Measurements from ENCODE around the gene C18orf63. TPM values are rescaled to one million over a fixed set of nuclear protein-coding genes. Genes with fewer than 3 reads are reported as not detected.
"Not testable (repeated sequence)": the region's sequence is repeated elsewhere in the genome, so short reads cannot be mapped to it uniquely, and the experiment has no call there.

The C18orf63 gene
- total RNA-seq, 2 donors from 2014 or later: not detected

DNA sequence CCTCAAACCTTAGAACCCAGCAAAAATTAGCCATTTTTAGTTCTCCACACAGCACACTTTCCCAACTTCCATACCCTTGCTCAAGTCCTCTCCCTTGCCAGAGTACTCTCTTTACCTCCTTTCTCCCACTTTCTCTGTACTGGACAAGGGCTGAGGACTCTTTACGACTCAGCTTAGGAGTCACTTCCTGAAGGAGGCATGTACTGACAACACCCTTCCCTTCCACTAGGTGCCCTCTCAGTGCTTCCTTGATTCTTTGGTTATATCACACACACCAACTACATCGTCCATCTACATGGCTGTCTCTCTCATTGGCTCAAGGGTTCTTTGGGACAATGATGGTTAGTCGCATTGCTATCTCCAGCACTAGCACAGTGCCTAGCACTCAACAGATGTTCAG is 5.2 kb upstream of the C18orf63 start:
- Histone ChIP-seq H3K27ac (no peak overlapping the region), H3K36me3 (no peaks in the 10 kb centered on the region), H3K4me3 (no peak overlapping the region), H3K9me3 (no peaks in the 10 kb centered on the region), H3K27me3 (replicated peaks; ENCODE audit: insufficient read depth) (no peaks in the 10 kb centered on the region), H3K4me1 (ENCODE audit: control insufficient read depth in 1 of 2, low read depth in 2 of 2) (no peaks in the 10 kb centered on the region)
- TF ChIP-seq, protein P1, sequence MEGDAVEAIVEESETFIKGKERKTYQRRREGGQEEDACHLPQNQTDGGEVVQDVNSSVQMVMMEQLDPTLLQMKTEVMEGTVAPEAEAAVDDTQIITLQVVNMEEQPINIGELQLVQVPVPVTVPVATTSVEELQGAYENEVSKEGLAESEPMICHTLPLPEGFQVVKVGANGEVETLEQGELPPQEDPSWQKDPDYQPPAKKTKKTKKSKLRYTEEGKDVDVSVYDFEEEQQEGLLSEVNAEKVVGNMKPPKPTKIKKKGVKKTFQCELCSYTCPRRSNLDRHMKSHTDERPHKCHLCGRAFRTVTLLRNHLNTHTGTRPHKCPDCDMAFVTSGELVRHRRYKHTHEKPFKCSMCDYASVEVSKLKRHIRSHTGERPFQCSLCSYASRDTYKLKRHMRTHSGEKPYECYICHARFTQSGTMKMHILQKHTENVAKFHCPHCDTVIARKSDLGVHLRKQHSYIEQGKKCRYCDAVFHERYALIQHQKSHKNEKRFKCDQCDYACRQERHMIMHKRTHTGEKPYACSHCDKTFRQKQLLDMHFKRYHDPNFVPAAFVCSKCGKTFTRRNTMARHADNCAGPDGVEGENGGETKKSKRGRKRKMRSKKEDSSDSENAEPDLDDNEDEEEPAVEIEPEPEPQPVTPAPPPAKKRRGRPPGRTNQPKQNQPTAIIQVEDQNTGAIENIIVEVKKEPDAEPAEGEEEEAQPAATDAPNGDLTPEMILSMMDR (IDR thresholded peaks at IDR 0.05): peak; percentile 31
- DNase-seq (ENCODE audit: low spot score): no peak
- ATAC-seq (ENCODE audit: insufficient number of reproducible peaks, low FRiP score, low read depth): peak; percentile 36

DNA sequence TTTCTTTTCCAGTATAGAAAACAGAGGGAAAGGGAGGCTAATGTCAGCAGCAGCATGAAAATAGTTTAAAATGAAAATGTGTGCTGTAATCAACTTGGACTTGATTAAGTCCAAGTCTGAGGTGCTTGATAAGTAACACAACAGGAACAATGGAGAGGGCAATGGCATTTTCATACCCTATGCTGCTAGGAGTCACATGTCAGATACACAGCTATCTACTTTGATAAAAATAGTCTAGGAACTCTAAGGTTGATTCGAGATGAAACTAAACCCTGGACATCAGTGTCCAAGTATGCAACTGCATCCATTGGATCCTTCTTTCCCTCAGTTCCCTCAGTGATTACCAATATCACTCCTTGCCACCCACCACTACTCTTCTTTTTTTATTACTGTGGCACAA is 4.6 kb upstream of the C18orf63 start:
- TF ChIP-seq, protein P1 (IDR thresholded peaks at IDR 0.05): no peak
- H3K27me3 ChIP-seq (replicated peaks; ENCODE audit: insufficient read depth): no peaks in the 10 kb centered on the region
- no peaks in the 10 kb centered on the region for H3K9me3 ChIP-seq
- no peak for ATAC-seq (ENCODE audit: insufficient number of reproducible peaks, low FRiP score, low read depth)
- no peaks in the 10 kb centered on the region for H3K36me3 ChIP-seq
- DNase-seq (ENCODE audit: low spot score): no peak
- H3K4me3 ChIP-seq: no peak overlapping the region
- no peak overlapping the region for H3K27ac ChIP-seq
- H3K4me1 ChIP-seq (ENCODE audit: control insufficient read depth in 1 of 2, low read depth in 2 of 2): no peaks in the 10 kb centered on the region

DNA sequence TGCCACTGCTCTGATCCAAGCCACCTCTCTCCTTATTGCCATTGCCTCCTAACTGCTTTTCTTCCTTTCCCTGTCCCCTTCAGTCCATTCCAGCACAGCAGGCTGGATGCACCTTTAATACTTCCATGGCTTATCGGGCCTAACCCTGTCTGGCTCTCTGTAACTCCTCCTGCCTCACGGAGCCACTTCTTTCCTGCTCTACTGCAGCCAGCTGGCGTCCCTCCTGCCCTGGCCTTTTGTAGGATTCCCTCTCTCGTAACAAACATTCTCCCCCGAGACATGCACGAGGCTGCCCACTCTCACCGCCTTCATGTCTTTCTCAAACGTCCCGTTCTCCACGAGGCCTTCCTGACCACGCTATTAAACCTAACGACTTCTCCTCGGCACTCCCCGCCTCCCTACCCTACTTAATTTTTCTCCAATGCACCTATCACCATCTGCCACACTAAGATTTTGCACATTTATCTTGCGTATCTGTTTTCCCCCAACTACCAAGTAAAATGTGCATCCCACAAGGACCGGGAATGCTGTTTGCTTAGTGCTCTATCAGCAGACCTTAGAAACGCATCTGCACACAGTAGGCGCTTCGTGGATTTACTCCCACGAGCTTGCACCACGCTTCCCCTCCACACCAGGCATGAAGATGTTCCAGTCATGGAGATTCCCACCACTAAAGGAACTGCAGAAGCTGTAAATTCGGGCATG is 728 bp upstream of the C18orf63 start:
- no peaks in the 10 kb centered on the region for H3K9me3 ChIP-seq
- ATAC-seq (ENCODE audit: insufficient number of reproducible peaks, low FRiP score, low read depth) (no peak), DNase-seq (ENCODE audit: low spot score) (no peak)
- no peak overlapping the region for H3K27ac ChIP-seq
- H3K27me3 ChIP-seq (replicated peaks; ENCODE audit: insufficient read depth): no peaks in the 10 kb centered on the region
- no peak overlapping the region for H3K4me3 ChIP-seq
- no peaks in the 10 kb centered on the region for H3K4me1 ChIP-seq (ENCODE audit: control insufficient read depth in 1 of 2, low read depth in 2 of 2)
- TF ChIP-seq, protein P1 (IDR thresholded peaks at IDR 0.05): no peak
- no peaks in the 10 kb centered on the region for H3K36me3 ChIP-seq

DNA sequence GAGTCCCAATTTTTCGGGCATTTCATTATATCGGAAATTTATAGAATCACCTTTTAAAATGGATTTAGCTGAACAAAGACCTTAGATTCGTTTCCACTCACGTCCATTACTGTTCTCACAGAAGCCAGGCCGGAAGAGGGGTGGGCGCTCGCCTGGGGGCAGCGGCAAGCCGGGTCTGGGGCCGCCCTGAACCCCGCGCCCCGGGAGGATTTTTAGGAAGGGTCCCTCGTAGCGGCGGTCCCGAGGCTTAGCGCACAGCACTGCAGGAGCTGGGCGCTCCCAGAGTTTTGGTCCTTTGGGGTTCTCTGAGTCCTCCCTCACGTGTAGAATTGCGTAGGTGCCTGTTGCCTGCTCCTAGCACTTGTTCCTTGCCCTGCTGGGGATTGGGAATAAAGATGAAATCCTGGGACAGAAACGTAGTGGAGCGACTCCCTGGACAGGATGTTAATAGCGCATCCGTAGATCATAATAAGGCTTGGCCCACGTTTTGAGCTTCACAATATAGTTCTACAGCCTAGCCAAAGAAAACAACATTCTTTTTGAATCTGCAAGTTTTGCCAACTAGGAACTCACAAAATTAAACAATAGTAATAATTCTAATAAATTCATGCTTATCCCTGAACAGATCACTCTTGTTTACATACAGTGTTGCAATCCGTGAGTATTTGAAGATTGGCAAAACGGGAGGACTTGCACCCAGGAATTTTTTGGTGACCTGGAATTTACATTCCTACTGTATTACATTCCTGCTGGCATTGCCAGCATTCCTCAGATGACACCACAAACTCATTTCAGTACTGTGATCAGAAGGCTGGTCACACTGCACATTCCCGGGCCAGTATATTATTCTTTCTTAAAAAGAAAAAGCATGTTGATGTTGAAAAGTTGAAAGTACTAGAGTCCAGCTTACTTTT is 875 bp downstream of the C18orf63 start:
- Histone ChIP-seq H3K27me3 (replicated peaks; ENCODE audit: insufficient read depth) (no peaks in the 10 kb centered on the region), H3K36me3 (no peaks in the 10 kb centered on the region), H3K4me3 (no peak overlapping the region), H3K27ac (no peak overlapping the region), H3K4me1 (ENCODE audit: control insufficient read depth in 1 of 2, low read depth in 2 of 2) (no peaks in the 10 kb centered on the region), H3K9me3 (no peaks in the 10 kb centered on the region)
- no peak for ATAC-seq (ENCODE audit: insufficient number of reproducible peaks, low FRiP score, low read depth)
- TF ChIP-seq, protein P1 (IDR thresholded peaks at IDR 0.05): no peak
- DNase-seq (ENCODE audit: low spot score): no peak

DNA sequence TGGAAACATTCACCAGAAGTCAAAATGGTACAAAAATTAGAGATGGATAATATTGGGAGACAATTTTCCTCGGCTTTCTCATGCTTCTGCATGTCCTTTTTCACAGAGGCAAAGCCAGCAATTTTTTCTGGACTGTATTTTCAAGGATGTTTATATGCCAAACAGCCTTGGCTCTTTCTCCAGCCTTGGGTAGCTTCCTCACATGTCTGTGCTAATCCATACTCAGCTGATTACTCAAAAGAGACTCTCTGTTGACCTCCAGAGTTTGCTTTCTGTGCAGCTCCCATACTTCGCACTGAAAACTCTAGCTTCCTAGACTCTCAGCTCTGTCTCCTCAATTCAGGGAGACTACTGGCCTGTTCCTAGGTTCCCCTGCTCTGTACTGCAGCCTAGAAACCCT is 10.6 kb downstream of the C18orf63 start:
- TF ChIP-seq, protein P1 (IDR thresholded peaks at IDR 0.05): no peak
- no peak overlapping the region for H3K4me3 ChIP-seq
- no peak overlapping the region for H3K27ac ChIP-seq
- no peaks in the 10 kb centered on the region for H3K9me3 ChIP-seq
- H3K4me1 ChIP-seq (ENCODE audit: control insufficient read depth in 1 of 2, low read depth in 2 of 2): no peaks in the 10 kb centered on the region
- DNase-seq (ENCODE audit: low spot score): no peak
- H3K36me3 ChIP-seq: no peaks in the 10 kb centered on the region
- no peaks in the 10 kb centered on the region for H3K27me3 ChIP-seq (replicated peaks; ENCODE audit: insufficient read depth)
- no peak for ATAC-seq (ENCODE audit: insufficient number of reproducible peaks, low FRiP score, low read depth)

DNA sequence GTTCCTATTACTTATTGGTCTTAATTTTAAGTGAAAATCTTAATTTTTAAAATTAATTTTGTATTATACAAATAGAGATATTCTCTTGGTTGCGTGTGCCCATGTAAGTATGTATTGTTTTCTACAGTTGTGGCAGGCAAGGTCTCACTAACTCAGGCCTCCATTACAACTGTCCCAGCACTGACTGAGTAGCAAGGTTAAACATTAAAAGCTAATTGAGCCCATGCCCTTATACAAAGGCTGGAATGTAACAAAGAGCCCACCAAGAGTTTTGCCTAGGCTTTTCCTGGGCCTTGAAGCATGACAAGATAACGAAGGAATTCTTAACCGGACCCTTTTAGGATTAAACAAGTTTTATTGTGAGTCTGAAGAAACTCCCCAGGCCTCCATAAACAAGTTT is 11.2 kb downstream of the C18orf63 start:
- not testable (repeated sequence) for H3K27me3 ChIP-seq (replicated peaks; ENCODE audit: insufficient read depth); DNase-seq (ENCODE audit: low spot score); H3K9me3 ChIP-seq; H3K4me3 ChIP-seq; H3K4me1 ChIP-seq (ENCODE audit: control insufficient read depth in 1 of 2, low read depth in 2 of 2); H3K27ac ChIP-seq; H3K36me3 ChIP-seq; ATAC-seq (ENCODE audit: insufficient number of reproducible peaks, low FRiP score, low read depth)

Data from thoracic aorta (tissue), 2 donors.